ENCODE measurements around the gene HIVEP3. TPM values are rescaled to one million over a fixed set of nuclear protein-coding genes. Genes with fewer than 3 reads are reported as not detected.

The HIVEP3 gene
- total RNA-seq, 6 experiments from 2014 or later = 1.4 to 3.9 (median 2.2) TPM

DNA sequence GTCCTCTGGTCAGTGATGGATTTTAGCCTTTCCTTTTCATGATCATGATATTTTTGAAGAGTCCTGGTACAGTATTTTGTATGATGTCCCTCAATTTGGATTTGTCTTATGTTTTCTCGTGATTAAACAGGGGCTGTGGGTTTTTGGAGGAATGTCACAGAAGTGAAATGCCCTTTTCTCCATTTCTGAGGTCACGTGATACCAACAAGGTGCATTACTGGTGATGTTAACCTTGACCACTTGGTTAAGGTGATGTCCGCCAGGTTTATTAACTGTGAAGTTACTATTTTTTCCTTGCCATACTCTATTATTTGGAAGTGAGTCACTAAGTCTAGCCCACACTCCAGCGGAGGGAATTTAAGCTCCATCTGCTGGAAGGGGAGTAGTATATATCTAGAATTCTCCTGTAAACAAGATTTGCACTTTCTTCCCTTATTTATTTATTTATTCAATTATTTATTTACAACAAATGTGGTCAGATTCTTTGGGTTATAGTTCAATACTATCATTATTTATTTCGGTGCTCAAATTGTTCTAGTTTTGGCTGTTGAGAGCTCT, 123.4 kb downstream of the HIVEP3 start:
- WGBS (ENCODE audit: insufficient coverage, low coverage, low lambda C conversion rate, missing lambda C conversion rate) = 70% methylated on average over 5 of the region's 5 CpGs
- DNase-seq (peak in 1 of 3 donors; percentile 9), ATAC-seq (peak in 1 of 4 donors; percentile 38)
- no peak overlapping the region for H3K27ac ChIP-seq
- no peaks in the 10 kb centered on the region for H3K9me3 ChIP-seq
- H3K4me1 ChIP-seq = no peaks in the 10 kb centered on the region
- H3K27me3 ChIP-seq = no peaks in the 10 kb centered on the region
- no peaks in the 10 kb centered on the region for H3K36me3 ChIP-seq
- intact Hi-C loops (cut with DNase I) = no loop called here
- no peak for TF ChIP-seq POLR2A (IDR thresholded peaks at IDR 0.05)
- TF ChIP-seq, protein P1, sequence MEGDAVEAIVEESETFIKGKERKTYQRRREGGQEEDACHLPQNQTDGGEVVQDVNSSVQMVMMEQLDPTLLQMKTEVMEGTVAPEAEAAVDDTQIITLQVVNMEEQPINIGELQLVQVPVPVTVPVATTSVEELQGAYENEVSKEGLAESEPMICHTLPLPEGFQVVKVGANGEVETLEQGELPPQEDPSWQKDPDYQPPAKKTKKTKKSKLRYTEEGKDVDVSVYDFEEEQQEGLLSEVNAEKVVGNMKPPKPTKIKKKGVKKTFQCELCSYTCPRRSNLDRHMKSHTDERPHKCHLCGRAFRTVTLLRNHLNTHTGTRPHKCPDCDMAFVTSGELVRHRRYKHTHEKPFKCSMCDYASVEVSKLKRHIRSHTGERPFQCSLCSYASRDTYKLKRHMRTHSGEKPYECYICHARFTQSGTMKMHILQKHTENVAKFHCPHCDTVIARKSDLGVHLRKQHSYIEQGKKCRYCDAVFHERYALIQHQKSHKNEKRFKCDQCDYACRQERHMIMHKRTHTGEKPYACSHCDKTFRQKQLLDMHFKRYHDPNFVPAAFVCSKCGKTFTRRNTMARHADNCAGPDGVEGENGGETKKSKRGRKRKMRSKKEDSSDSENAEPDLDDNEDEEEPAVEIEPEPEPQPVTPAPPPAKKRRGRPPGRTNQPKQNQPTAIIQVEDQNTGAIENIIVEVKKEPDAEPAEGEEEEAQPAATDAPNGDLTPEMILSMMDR (IDR thresholded peaks at IDR 0.05) = peak; percentile 10 to 28 (median 20)
- no peak overlapping the region for H3K4me3 ChIP-seq

DNA sequence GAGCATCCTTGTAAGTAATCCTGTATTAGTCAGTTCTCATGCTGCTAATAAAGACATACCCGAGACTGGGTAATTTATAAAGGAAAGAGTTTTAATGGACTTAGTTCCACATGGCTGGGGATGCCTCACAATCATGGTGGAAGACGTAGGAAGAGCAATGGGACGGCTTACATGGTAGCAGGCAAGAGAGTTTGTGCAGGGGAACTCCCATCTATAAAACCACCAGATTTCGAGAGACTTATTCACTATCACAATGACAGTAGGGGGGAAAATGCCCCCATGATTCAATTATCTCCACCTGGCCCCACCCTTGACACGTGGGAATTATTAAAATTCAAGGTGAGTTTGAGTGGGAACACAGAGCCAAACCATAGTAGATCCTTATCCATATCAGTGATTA, 124.7 kb downstream of the HIVEP3 start:
- H3K4me3 ChIP-seq = no peak overlapping the region
- 69% methylated on average over 4 of the region's 5 CpGs for WGBS (ENCODE audit: insufficient coverage, low coverage, low lambda C conversion rate, missing lambda C conversion rate)
- no peaks in the 10 kb centered on the region for H3K36me3 ChIP-seq
- no peak for ATAC-seq
- no peak for DNase-seq
- H3K27ac ChIP-seq = no peak overlapping the region
- intact Hi-C loops (cut with DNase I) = no loop called here
- H3K9me3 ChIP-seq = no peaks in the 10 kb centered on the region
- H3K27me3 ChIP-seq = no peaks in the 10 kb centered on the region
- no peaks in the 10 kb centered on the region for H3K4me1 ChIP-seq
- no peak for TF ChIP-seq POLR2A (IDR thresholded peaks at IDR 0.05)
- TF ChIP-seq, protein P1 (IDR thresholded peaks at IDR 0.05) = no peak

GRCh38 chr1:41792485-41792770, 126.3 kb downstream of the HIVEP3 start:
- H3K27me3 ChIP-seq = no peaks in the 10 kb centered on the region
- no peak for ATAC-seq
- intact Hi-C loops (cut with DNase I) = no loop called here

DNA sequence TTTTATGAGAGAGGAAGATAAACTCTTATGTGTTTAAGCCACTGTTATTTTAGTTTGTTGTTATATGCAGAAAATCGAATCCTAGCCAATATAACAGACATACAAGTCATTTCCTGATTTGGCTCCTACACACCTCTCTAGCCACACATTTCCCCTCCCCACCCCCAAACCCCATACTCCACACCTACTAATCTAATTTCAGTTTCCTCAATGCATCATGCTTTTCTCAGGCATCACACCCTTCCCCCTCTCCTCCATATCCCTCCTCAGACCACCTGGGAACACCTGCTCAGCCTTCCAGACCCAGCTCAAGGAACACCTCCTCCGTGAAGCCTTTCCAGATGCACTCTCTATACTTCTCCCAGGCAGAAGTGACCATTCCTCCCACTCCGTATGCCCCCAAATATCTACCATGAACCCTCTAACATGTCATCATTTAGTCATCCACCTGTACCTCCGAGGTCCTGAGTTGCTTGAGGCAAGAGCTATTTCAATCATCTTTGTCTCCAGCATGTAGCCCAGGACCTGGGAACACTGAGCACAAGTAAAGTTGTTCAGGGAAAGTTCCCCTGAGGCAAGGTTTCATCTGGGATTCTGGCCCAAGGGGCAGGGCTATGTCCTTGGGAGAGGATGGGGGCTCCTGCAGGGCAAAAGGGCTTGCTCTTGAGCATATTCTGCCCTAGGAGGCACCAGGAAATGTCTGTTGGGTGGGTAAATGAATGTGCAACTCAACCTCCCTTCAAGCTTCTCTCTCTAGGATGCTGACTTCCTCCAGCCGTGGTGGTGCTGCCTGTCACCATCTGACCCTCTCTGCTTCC, 126.8 kb downstream of the HIVEP3 start:
- intact Hi-C loops (cut with DNase I) = no loop called here
- 59% methylated on average over 4 of the region's 5 CpGs for WGBS (ENCODE audit: insufficient coverage, low coverage, low lambda C conversion rate, missing lambda C conversion rate)
- H3K9me3 ChIP-seq = no peaks in the 10 kb centered on the region
- ATAC-seq = no peak
- H3K36me3 ChIP-seq = no peaks in the 10 kb centered on the region
- no peak overlapping the region for H3K4me3 ChIP-seq
- no peak for DNase-seq
- H3K4me1 ChIP-seq = no peaks in the 10 kb centered on the region
- TF ChIP-seq POLR2A (IDR thresholded peaks at IDR 0.05) = no peak
- TF ChIP-seq, protein P1 (IDR thresholded peaks at IDR 0.05) = no peak
- H3K27ac ChIP-seq = no peak overlapping the region
- H3K27me3 ChIP-seq = no peaks in the 10 kb centered on the region

More at GRCh38 chr1:41792485-41792770, 126.3 kb downstream of the HIVEP3 start:
- no peak overlapping the region for H3K27ac ChIP-seq
- no peaks in the 10 kb centered on the region for H3K36me3 ChIP-seq
- no peaks in the 10 kb centered on the region for H3K9me3 ChIP-seq
- DNase-seq = no peak
- no peak overlapping the region for H3K4me3 ChIP-seq
- TF ChIP-seq, protein P1 (IDR thresholded peaks at IDR 0.05) = no peak
- TF ChIP-seq POLR2A (IDR thresholded peaks at IDR 0.05) = no peak
- H3K4me1 ChIP-seq = no peaks in the 10 kb centered on the region

Measured in right lobe of liver (tissue), 6 donors.